ENCODE measurements around the gene FKBP7.

The FKBP7 gene

DNA sequence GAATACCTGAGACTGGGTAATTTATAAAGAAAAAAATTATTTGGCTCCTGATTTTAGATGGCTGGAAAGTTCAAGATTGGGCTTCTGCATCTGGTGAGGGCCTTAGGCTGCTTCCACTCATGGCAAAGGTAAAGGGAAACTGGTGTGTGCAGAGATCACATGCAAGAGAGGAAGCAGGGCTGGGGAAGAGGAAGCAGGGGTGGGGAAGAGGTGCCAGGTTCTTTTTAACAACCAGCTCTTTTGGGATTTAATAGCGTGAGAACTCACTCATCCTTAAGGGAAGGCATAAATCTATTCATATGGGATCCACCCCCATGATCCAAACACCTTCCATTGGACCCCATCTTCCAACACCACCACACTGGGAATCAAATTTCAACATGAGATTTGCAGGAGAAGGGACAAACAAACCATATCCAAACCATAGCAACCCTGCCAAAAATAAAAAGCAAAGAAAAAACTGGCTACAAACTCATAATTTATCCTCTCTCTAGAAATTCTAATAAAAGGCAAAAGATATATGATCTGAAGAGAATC lies 57.9 kb downstream of the FKBP7 start:
- Histone ChIP-seq H3K4me3 (ENCODE audit: low read depth, low read length) (no peak overlapping the region), H3K4me1 (ENCODE audit: control insufficient read depth, insufficient read depth, low read length) (no peaks in the 10 kb centered on the region), H3K27me3 (ENCODE audit: control insufficient read depth, insufficient read depth, low read length) (no peaks in the 10 kb centered on the region), H3K9me3 (ENCODE audit: control insufficient read depth, insufficient read depth, low read depth, low read length) (no peaks in the 10 kb centered on the region), H3K27ac (ENCODE audit: low read depth, low read length) (no peak overlapping the region), H3K9ac (ENCODE audit: low read length) (no peak overlapping the region), H3K36me3 (ENCODE audit: control insufficient read depth, insufficient read depth, low read length) (no peaks in the 10 kb centered on the region)

GRCh38 chr2:178419123-178419522 lies 59.3 kb downstream of the FKBP7 start:
- no peak overlapping the region for H3K4me3 ChIP-seq (ENCODE audit: low read depth, low read length)
- no peaks in the 10 kb centered on the region for H3K27me3 ChIP-seq (ENCODE audit: control insufficient read depth, insufficient read depth, low read length)
- no peaks in the 10 kb centered on the region for H3K36me3 ChIP-seq (ENCODE audit: control insufficient read depth, insufficient read depth, low read length)
- peaks cover 4% of the 10 kb centered on the region; the same call in 1 of the 2 replicates for H3K4me1 ChIP-seq (ENCODE audit: control insufficient read depth, insufficient read depth, low read length)
- H3K27ac ChIP-seq (ENCODE audit: low read depth, low read length): no peak overlapping the region
- H3K9me3 ChIP-seq (ENCODE audit: control insufficient read depth, insufficient read depth, low read depth, low read length): no peaks in the 10 kb centered on the region
- no peak overlapping the region for H3K9ac ChIP-seq (ENCODE audit: low read length)

DNA sequence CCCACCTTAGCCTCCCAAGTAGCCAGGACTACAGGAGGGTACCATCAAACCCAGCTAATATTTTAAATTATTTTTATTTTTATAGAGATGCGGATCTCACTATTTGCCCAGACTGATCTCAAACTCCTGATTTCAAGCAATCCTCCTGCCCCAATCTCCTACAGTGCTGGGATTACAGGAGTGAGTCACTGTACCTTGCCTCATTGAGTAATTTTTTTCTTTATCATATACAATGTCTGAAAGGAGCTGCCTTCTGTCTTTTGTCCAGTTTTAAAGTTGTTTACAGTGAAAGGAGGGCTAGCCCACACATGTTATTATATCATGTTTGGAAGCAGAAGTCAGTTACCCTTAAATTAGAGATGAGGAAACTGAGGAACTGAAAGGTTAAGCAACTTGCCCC lies 60.0 kb downstream of the FKBP7 start:
- Histone ChIP-seq H3K4me3 (ENCODE audit: low read depth, low read length) (no peak overlapping the region), H3K27me3 (ENCODE audit: control insufficient read depth, insufficient read depth, low read length) (no peaks in the 10 kb centered on the region), H3K36me3 (ENCODE audit: control insufficient read depth, insufficient read depth, low read length) (no peaks in the 10 kb centered on the region), H3K27ac (ENCODE audit: low read depth, low read length) (no peak overlapping the region), H3K9ac (ENCODE audit: low read length) (no peak overlapping the region), H3K9me3 (ENCODE audit: control insufficient read depth, insufficient read depth, low read depth, low read length) (no peaks in the 10 kb centered on the region), H3K4me1 (ENCODE audit: control insufficient read depth, insufficient read depth, low read length) (peaks cover 4% of the 10 kb centered on the region; the same call in 1 of the 2 replicates)

GRCh38 chr2:178417916-178418315 lies 60.5 kb downstream of the FKBP7 start:
- Histone ChIP-seq H3K4me1 (ENCODE audit: control insufficient read depth, insufficient read depth, low read length) (peaks cover 4% of the 10 kb centered on the region; the same call in 1 of the 2 replicates), H3K36me3 (ENCODE audit: control insufficient read depth, insufficient read depth, low read length) (no peaks in the 10 kb centered on the region), H3K27ac (ENCODE audit: low read depth, low read length) (no peak overlapping the region)

DNA sequence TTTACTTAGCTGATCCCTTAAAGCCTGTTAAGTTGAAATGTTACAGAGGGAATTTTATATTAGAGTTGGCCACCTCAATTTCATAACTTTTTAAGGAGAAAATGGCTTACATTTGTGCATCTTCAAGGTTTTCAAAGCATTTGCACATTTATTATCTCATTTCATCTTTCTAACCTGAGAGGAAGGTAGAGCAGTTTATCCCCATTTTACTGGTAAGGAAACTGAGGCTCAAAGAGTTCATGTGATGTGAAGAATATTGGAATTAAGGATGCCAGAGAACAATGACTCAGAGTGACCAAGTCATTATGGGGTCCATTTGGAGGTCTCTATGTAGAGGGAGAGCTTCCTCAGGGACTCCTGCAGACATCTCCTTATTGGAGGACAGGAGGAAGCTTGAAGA lies 62.4 kb downstream of the FKBP7 start:
- H3K36me3 ChIP-seq (ENCODE audit: control insufficient read depth, insufficient read depth, low read length): no peaks in the 10 kb centered on the region
- H3K27me3 ChIP-seq (ENCODE audit: control insufficient read depth, insufficient read depth, low read length): no peaks in the 10 kb centered on the region
- no peak overlapping the region for H3K4me3 ChIP-seq (ENCODE audit: low read depth, low read length)
- H3K4me1 ChIP-seq (ENCODE audit: control insufficient read depth, insufficient read depth, low read length): peaks cover 4% of the 10 kb centered on the region; the same call in 1 of the 2 replicates
- no peak overlapping the region for H3K27ac ChIP-seq (ENCODE audit: low read depth, low read length)
- no peak overlapping the region for H3K9ac ChIP-seq (ENCODE audit: low read length)
- H3K9me3 ChIP-seq (ENCODE audit: control insufficient read depth, insufficient read depth, low read depth, low read length): no peaks in the 10 kb centered on the region

More at GRCh38 chr2:178417916-178418315, 60.5 kb downstream of the FKBP7 start:
- H3K9me3 ChIP-seq (ENCODE audit: control insufficient read depth, insufficient read depth, low read depth, low read length): no peaks in the 10 kb centered on the region
- no peaks in the 10 kb centered on the region for H3K27me3 ChIP-seq (ENCODE audit: control insufficient read depth, insufficient read depth, low read length)
- H3K4me3 ChIP-seq (ENCODE audit: low read depth, low read length): no peak overlapping the region
- H3K9ac ChIP-seq (ENCODE audit: low read length): no peak overlapping the region

DNA sequence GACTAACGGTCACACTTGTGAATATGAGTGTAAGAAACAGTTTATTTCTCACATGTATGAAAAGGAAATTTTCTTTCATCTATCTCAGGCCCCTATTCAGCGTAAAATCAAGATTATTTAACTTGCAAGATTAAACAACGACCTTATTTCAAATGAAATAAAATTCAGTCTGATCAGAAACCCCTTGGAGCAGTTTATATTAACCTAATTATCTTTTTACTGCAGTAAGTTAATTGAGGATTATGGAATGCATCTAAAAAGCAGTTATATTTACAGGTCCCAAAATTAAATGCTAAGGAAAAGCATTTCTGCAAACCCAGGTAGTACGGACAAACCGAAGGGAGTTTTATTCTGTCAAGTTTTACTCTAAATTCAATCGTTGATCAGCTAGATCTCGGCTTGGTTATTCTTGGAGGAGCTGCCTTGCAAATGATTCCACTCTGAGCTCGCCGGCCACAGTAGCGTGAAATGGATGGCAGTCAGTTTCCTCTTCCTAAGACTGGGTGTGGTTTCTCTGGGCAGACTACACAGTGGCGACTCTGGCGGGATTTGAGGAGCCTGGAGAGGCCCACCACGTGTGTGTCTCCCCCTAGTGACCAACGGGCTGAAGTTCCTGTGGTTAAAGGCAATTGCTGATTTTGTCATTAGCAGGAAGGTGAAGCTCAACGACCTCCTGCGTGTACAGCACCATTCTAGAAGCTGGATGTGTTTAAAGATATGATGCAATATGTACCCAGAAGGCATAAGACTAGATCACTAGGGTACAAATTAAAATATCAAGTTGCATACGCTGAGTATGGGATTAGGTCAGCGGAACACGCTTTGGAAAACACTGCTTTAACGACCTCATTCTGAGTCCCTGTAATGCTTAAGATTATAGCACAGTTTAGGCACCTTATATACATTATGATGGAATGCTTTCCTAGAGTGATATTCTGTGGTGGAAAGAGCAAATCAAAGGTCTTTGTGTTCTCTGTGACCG lies 63.8 kb downstream of the FKBP7 start:
- peak overlapping the region; percentile 71 for H3K4me3 ChIP-seq (ENCODE audit: low read depth, low read length)
- H3K27me3 ChIP-seq (ENCODE audit: control insufficient read depth, insufficient read depth, low read length): no peaks in the 10 kb centered on the region
- peak overlapping the region; percentile 94 for H3K9ac ChIP-seq (ENCODE audit: low read length)
- H3K4me1 ChIP-seq (ENCODE audit: control insufficient read depth, insufficient read depth, low read length): peaks cover 4% of the 10 kb centered on the region; the same call in 1 of the 2 replicates
- H3K36me3 ChIP-seq (ENCODE audit: control insufficient read depth, insufficient read depth, low read length): no peaks in the 10 kb centered on the region
- peak overlapping the region; percentile 97; the same call in 1 of the 2 replicates for H3K27ac ChIP-seq (ENCODE audit: low read depth, low read length)
- no peaks in the 10 kb centered on the region for H3K9me3 ChIP-seq (ENCODE audit: control insufficient read depth, insufficient read depth, low read depth, low read length)
